GM18909 (cell line): ENCODE data around the gene TSPAN18.

ENCODE experiments used
- ATAC-seq: cut with Tn5 transposase; IDR thresholded peaks from one replicate; pipeline ENCODE4 v1.9.1; 2021; ENCODE audit warnings: mild to moderate bottlenecking; ENCODE audit not compliant: unreplicated experiment, poor library complexity

The TSPAN18 gene

DNA sequence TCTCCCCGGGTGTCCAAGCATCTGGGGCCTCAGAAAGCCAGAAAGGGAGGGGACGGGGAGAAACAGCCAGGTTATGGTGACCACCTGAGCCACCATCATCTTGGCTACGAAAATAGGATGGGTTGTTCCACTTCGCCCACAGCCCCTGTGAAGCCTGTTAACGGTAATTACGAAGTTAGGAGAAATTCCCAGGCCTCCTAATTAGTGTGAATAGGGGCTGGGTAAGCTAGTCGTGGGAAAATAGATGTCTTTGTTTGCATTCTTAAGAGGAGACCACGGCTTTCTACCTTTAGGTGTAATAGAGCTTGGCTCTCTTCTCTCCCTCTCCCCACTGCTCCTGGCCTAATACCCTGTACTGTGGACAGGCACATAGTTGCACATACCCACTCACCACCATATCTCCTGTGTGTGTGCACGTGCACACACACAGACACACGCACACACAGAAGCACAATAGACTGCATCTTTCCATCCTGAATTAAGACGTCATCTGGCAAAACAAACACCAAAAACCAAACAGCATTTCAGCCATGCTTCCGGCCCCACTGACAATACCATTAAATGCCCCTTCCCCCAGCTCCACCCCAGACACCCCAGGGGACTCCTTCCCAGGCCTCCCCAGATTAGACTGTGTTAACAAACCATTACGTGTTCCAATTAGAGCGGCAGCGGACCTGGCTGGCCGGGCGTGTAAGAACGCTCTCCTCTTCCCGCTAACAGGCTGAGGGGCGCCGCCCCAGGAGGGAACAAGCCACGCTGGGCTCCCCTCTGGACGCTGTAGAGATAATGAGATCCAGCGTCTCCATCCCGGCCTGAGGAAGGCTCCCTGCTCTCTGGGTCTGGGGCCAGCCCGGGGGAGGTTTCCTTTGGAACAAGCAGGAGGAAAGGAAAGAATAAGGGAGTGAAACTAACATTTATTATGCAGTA lies 151.1 kb downstream of the TSPAN18 start:
- no peak for ATAC-seq

DNA sequence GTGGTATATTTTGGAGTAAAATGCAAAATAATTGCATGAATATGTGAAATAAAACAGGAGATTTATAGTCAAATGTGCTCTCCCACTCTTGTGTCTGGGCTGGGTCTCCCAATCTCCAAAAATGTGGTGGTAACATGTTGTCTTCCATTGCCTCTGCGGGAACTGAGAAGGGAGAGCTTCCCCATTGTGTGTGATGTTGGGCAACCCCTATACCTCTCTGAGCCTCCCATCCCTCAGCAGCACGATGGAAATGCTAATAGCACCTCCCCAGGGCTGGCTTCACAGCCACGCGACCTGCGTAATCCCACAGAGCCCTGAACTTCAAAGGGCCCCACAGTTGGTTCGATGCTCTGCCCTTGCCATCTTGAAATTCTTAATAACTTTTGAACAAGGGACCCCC lies 151.9 kb downstream of the TSPAN18 start:
- no peak for ATAC-seq

DNA sequence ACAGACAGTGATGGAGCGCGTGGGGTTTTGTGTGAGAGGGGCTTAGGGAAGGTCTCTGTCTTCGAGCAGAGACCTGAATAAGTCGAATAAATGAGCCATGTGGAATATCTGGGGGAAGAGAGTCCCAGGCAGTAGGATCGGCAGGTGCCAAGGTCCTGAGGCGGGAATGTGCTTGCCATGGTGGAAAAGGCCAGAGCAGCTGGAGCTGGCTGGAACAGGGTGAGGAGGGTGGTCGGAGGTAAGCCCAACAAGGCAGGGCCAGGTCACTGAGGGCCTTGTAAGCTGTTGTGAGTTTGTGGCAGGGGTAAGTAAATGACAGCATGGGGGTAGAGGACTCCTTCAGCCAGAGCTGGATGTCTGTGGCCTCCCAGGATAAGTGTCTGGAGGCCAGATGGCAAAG lies 152.7 kb downstream of the TSPAN18 start:
- no peak for ATAC-seq

DNA sequence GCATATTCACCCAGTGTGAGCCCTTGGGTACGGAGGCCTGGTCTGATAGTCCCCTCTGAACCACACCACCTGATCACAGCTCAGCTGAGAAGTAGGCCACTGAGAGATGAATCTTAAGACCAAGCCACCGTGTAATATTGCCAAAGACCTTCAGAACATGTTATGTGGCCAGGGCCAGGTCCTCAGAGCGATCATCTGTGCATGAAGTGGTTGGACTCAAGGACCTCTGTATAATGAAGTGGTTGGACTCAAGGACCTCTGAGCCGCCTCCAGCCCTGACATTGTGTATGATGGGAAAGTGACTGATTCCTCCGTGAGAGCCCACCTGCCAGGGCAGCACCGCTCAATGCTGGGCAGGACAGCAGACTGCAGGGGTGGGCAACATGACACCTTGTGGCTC lies 153.7 kb downstream of the TSPAN18 start:
- ATAC-seq: no peak

DNA sequence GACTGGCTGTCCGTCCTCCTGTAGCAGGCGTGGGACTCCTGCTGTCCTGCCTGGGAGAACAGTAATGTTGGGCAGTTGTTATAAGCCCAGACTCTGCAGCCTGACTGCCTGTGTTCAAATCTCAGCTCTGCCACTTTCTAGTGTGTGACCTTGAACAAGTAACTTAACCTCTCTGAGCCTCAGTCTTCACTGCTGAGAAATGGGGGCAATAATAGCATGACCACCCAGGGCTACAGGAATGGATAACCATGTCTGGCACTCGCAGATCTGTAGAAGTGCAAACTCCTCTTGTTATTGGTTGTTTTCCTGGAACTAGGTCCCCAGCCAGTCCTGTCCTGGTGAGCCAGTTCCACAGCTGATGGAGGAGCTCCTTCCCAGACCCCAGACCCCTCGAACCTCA lies 154.2 kb downstream of the TSPAN18 start:
- no peak for ATAC-seq

DNA sequence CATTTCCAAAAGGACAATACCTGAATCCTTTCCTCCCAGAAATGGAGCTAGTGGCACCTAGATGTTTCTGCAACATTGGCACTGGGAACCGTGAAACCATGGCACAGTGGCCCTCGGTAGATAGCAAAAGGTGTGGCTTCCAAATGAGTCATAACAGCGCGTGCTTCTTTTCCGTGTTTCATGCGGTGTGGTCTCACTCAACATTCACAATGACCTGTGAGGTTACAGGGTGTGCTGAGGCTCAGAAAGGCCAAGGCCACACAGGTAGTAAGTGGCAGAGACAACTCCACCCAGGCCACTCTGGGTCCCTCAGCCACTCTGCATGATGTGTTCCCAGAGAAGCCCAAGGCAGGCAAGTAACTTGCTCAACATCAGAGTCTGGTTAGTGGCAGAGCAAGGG lies 156.5 kb downstream of the TSPAN18 start:
- ATAC-seq: no peak

DNA sequence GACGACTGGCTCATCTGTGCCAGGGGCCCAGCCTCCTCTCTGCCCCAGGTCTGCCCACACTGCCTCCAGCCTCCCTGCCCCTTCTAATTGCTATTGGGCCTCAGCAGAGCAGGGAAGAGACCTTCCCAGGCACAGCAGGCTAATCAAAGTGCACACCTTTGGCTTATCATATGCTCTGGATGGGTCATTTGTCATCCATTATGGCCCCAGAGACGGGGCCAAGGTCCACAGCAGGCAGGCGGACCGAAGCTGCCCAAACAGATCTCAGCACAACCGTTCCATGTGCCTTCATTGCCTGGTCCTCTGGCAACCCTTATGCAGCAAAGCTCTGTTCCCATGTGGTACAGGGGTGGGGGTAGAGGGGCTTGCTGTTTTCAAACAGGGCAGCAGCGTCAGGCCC lies 157.3 kb downstream of the TSPAN18 start:
- no peak for ATAC-seq

DNA sequence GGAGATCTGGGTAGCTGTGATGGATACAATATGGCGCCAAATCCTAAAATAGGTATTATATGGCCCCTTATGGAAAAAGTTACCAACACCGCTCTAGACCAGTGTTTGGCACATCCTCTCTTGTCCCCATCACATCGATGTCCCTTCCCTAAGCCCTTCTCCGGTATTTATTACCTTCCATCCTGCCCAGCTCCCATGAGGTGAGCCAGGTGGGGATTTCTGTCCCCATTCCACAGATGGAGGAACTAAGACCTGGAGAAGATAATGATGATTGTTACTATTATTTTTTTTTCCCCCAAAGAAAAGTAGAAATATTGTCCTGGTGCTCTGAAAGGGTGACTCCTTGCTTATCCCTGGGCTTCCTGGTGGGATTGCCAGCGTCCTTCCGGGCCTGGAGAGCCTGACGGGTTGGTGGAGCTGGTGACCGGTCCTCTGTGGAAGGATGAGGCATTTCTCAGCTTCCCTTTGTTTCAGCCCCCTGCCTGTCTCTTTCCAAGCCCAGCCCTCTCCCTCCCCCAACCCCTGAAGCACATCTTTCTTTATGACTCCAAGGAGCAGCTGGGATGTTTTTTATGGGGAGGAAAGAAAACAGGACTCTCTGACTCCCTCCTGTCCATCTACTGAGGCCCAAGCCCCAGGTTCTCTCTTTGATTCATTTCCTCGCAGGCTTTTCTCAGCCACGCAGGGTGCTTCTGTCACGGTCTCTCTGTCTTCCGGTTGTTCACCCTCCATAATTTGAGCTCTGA lies 158.5 kb downstream of the TSPAN18 start:
- ATAC-seq: no peak

DNA sequence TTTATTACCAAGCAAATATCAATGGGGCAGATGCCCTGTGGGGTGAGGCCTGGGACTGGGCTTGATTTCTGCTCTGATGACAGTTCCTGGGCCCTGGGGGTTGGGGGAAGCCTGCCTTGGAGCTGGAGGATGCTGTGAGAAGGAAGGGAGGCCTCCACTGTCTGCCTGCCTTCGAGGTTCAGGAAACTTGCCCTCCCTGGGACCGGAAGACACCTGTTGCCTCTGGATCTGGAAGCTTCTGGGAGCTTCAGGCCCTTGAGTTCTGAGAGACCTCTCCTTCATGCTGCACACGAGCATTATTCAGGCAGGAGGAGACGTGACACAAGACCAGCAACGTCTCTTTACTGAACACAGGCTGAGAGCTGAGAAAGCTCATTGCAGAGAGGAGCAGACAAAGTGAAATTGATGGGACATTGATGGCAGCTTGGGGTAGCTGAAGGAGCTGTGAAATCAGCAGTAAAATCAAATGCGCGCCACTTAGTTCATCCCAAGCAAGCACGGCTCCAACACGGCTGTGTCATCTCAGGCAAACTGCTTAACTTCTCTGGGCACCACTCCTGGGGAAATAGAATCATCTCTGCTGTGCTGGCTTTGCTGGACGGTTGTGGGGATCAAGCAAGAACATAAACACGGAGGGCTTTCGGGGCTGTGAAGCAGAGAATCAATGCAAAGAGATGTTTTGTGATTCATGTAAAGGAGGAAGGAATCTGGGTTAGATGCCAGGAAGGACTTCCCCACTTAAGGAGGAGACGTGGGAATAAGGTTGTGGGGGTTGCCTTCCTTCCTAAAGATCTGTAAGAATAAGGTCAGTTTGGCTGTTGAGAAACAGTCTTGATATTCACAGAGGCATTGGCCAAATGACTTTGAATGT lies 159.4 kb downstream of the TSPAN18 start:
- no peak for ATAC-seq

DNA sequence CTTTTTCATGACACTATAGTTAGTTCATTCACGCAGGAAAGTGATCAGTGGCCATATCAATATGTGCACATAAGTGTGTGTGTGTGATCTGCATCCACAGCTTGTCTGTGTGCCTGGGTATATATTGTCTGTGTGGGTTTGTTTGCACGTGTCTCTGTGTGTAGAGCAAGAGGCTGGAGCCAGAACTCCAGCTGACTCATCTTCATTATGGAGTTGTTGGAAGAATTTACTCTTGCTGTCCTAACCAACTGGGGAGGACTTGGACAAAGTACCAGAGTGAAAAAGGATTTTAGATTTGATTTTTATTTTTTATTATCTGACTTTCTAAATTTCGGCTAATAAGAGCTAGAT lies 160.0 kb downstream of the TSPAN18 start:
- no peak for ATAC-seq

DNA sequence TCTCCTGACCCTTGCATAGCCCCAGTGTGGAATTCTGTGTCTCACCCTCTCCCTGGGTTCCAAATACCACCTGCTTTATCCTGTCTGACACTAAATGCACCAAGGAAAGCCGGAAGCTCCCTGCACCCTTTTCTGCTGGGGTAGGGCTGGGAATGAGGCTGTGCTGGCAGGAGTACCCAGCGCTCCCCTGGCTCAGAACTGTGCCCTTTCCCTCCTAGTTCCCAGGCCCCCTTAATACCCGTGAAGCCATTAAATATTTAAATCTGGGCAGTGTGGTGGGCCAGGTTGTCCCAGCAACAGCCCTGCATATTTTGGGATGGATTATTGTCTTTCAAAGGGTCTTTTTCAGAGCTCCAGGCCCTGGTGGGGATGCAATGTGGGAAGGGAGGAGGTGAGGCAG lies 160.9 kb downstream of the TSPAN18 start:
- no peak for ATAC-seq

DNA sequence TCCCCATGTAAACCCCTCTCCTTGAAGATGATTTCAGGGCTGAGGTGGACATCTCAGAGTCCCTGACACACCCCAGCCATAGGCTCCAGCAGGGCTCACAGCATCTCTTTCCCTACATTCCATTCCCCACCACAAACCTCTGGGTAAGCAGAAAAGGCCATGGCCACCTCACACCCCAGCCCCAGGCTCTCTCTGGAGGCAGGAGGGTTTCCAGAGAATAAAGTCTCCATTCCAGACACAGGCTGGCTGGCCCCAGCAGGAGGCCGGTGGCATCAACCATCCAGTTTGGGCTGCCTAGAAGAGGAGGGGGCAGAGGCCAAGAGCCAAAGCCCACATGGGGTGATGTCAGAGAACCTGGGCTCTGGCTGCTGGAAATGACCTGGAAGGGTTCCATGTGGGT lies 162.5 kb downstream of the TSPAN18 start:
- ATAC-seq: no peak

DNA sequence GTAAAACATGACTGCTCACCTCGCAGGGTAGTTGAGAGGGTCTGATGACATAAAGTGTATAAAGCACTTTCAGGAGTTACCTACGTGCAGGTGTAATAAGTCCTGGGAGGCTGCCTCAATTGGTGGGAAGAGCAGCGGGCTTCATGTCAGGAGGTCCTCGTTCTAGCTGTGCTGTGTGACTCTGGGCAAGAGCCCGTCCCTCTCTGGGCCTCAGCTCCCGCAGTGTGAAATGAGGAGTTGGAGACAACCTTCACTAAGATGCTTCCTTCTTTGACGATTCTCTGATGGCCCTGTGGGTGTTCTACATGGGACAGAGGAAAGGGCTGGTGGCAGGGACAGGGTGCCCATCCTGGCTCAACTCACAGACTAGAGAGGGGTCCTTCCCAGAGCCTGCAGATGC lies 166.1 kb downstream of the TSPAN18 start:
- no peak for ATAC-seq

DNA sequence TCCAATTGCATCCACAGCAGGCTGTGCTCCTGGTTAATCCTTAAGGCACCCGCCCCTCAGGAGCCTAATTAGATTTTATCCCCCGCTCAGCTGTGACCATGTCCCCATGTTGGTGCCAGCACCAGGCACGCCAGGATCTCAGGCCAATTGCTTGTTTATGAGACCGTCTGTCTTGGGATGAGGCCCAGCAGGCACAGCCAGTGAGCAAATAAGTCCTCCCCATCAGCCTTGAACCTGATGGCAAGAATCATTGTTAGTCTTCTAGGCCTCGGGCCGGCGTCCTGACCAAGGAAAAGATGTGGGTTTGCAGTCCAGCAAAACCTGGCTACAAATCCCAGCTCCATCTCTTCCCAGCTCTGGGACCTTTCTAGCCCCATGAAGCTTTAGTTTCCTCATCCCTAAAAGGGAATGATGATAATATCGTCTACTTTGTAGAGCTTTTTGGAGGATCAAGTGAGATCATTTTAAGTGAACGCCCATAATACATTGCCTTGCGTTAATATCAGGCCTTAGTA lies 166.6 kb downstream of the TSPAN18 start:
- ATAC-seq: no peak

DNA sequence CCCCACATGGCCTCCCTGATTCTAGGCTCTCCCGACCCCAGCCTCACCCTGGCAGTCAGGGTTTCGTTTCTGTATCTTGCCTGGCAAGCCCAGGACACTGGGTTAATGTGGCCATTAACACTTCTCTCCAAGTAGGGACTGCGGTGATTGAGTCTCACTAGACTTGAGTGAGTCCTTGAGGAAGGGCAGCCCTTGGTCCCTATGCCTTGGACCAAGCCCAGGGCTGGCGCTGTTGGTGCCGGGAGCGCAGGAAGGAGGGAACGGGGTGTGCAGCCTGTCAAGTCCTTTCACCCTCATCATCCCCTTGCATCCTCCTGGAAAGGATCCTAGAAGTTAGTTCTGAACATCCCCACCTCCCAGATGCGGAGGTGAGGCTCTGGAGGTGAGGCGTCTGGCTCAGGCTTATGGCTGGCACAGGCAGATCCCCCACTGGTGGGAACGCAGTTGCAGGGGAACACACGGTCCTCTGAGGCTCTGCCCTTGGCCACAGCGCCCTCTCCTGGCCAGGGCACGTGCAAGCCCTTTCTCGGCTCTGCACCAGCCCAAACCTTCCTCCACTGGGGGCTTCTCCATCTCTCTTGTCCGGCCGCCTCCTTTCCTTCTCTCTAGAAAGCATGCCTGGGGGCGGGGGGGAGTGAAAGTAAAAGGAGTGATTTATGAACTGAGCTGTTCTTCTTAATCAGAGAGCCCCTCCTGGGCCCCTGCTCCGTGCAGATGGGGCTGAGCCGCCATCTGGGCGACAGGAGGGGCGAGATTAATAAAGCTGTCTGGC lies 167.3 kb downstream of the TSPAN18 start:
- ATAC-seq: peak; percentile 62

DNA sequence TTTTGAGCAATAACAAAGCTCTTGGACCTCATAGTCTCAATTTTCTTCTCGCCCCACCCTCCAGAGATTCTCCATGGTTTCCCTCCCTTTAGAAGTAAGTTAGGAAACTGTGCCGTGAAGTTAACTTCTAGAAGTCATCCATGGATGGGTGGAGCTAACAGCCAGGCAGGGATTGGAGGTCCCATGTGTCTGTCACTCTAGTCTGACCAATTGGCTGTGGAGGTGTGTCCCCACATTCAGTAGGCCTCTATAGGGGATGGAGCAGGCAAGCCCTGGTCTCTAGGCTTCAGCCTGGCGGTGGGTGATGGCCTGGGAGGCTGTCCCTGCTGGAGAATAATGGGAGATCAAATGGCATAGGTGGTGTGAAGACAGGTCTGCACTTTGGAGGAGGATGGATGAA lies 173.2 kb downstream of the TSPAN18 start:
- ATAC-seq: no peak

DNA sequence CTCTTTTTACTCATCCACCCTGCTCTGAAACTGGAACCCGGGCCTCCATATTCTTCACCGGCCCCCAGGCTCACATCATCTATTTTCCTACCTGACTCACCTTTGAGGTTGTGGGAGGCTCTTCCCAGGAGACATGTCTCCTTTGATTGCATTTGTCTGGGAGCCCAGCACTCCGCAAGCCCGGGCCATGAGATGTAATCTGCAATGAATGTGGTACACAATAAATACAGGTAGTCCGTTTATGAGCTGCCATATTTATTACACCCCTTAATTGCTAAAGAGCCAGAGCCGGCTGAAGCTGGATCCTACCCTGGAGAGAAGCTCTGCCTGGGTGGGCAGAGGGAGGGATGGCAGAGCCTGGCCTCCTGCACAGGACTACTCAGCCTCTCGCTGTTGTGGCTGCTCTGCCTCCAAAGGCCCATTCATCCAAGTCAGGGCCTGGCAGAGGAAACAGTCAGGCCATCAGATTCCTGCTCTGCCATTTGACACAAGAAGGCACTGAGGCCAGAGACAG lies 174.4 kb downstream of the TSPAN18 start:
- no peak for ATAC-seq

DNA sequence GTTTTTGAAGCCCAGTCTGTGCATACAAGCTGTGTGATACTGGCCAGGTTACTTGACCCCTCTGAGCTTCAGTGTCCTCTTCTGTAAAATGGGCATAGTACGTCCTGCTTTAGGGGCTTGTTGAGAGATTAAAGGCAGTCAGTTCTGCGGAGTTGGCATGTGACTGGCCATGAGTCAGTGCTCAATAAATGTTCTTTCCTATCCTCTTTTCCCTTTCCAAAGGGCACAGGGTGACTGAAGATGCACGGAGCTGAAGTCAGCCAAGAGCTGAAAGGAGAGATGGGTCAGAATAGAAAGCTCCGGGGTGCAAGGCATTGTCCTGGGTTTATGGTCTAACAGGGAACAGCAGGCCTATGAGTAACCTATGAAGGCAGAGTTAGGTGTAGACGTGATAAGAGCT lies 175.0 kb downstream of the TSPAN18 start:
- ATAC-seq: no peak

DNA sequence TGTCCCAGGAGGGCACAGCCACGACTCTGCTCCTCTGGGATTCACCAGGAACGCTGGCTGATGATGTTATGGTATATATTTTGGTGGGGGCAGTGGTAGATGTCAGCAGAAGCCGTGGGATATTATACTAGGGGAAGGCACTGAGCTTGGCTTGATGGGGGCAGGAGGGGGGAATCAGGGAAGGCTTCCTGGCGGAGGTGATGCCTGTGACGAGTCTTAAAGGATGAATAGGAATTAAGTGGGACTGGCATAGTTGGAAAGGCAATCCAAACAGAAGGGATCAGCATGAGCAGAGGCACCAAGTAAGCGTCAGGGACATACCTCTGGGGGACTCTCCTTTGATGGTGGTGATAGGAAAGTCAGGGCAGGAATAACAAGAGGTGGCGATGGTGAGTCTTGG lies 176.3 kb downstream of the TSPAN18 start:
- ATAC-seq: no peak

DNA sequence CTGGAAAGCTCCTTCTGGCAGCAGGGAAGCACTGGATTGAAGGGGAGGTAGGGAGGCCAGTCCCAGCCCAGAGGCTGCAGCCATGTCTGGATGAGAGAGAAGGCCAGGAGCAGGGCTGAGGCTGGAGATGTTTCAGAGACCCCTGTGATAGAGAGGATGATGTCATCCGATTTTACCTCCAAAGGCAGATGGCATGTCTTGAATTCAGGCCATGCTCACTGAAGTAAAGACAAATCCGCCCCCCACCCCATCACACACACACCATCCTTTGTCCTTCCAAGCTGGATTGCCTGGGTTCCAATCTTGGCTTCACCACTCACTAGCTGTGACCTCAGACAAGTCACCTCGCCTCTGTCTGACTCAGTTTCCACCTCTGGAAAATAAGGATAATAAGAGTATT lies 176.8 kb downstream of the TSPAN18 start:
- ATAC-seq: no peak
